OCI-LY3 (cell line): ENCODE data around the gene HOXA11.

Source experiments
- H2AFZ ChIP-seq: fragments of 200-600, 300-600 bp; shearing (Covaris generic); 2 replicates; pipeline ENCODE4 v1.6.0; 2014; ENCODE audit warnings: antibody characterized with exemption, low read depth, low read length
- H3K27ac ChIP-seq: fragments of 200-600, 300-600 bp; sonication (generic); 2 replicates; pipeline ENCODE4 v1.5.1; 2014; ENCODE audit warnings: mild to moderate bottlenecking, low read length, moderate library complexity, mixed read lengths
- H3K27me3 ChIP-seq: fragments of 200-600, 300-600 bp; sonication (generic); 2 replicates; pipeline ENCODE4 v1.6.1; 2014; ENCODE audit warnings: low read depth, low read length, mixed read lengths
- H3K36me3 ChIP-seq: fragments of 200-600, 300-600 bp; sonication (generic); replicated peaks from 2 replicates; pipeline ENCODE3; 2014; ENCODE audit warnings: low read depth, low read length, mixed read lengths
- H3K4me1 ChIP-seq: fragments of 300-600, 200-600 bp; sonication (generic); 2 replicates; pipeline ENCODE4 v1.6.1; 2014; ENCODE audit warnings: low read length, mixed read lengths
- H3K4me2 ChIP-seq: fragments of 200-600, 300-600 bp; sonication (generic); 2 replicates; pipeline ENCODE4 v1.6.1; 2014; ENCODE audit warnings: low read length, mixed read lengths
- H3K4me3 ChIP-seq: fragments of 300-600, 200-600 bp; sonication (generic); 2 replicates; pipeline ENCODE4 v1.5.1; 2014; ENCODE audit warnings: antibody characterized with exemption, mild to moderate bottlenecking, low read length, moderate library complexity
- H3K79me2 ChIP-seq: fragments of 300-600, 200-600 bp; shearing (Covaris generic); 2 replicates; pipeline ENCODE4 v1.6.1; 2014; ENCODE audit warnings: mild to moderate bottlenecking, low read length, mixed read lengths
- H3K9ac ChIP-seq: fragments of 300-600, 200-600 bp; shearing (Covaris generic); 2 replicates; pipeline ENCODE4 v1.6.0; 2014; ENCODE audit warnings: mild to moderate bottlenecking, low read length, moderate library complexity
- H3K9me3 ChIP-seq: fragments of 200-600, 300-600 bp; shearing (Covaris generic); 2 replicates; pipeline ENCODE4 v1.6.1; 2014; ENCODE audit warnings: low read length, mixed read lengths; ENCODE audit not compliant: insufficient read depth
- H4K20me1 ChIP-seq: fragments of 200-600, 300-600 bp; sonication (generic); 2 replicates; pipeline ENCODE4 v1.6.1; 2016; ENCODE audit warnings: low read length, mixed read lengths; ENCODE audit not compliant: insufficient read depth
- EZH2phosphoT487 ChIP-seq: fragments of 200-600 bp; shearing (Covaris generic); IDR thresholded peaks from 2 replicates; pipeline ENCODE4 v1.6.1; 2018; ENCODE audit warnings: antibody characterized with exemption, mixed run types, low read depth
- TF ChIP-seq, protein P1 (sequence below): fragments of 200-600, 300-600 bp; sonication (generic); IDR thresholded peaks from 2 replicates; pipeline ENCODE4 v1.5.1; 2014; ENCODE audit warnings: antibody characterized with exemption, low read length, low read depth

HOXA11 gene

DNA sequence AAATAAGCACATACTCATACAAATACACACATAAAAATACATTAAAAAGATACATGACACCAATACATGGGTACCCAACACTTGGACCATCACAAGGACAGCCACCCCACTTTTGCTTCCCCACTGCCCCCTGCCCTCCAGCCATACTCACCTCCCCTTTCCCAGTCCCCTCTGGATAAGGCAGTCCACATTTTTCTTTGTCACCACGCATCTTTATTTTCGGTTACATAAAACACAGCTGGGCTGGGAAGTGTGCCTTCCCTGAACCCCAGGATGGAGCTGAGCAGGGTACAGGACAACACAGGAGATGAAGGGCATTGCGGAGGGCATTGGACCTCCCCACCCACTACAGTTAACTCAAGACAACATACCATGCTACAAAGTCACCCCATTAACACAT, 31.5 kb downstream of the HOXA11 start:
- TF ChIP-seq EZH2phosphoT487, result no peak
- TF ChIP-seq, protein P1, sequence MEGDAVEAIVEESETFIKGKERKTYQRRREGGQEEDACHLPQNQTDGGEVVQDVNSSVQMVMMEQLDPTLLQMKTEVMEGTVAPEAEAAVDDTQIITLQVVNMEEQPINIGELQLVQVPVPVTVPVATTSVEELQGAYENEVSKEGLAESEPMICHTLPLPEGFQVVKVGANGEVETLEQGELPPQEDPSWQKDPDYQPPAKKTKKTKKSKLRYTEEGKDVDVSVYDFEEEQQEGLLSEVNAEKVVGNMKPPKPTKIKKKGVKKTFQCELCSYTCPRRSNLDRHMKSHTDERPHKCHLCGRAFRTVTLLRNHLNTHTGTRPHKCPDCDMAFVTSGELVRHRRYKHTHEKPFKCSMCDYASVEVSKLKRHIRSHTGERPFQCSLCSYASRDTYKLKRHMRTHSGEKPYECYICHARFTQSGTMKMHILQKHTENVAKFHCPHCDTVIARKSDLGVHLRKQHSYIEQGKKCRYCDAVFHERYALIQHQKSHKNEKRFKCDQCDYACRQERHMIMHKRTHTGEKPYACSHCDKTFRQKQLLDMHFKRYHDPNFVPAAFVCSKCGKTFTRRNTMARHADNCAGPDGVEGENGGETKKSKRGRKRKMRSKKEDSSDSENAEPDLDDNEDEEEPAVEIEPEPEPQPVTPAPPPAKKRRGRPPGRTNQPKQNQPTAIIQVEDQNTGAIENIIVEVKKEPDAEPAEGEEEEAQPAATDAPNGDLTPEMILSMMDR, result no peak
- H3K27me3 ChIP-seq, result no peaks in the 10 kb centered on the region
- H3K4me3 ChIP-seq, result no peak overlapping the region
- no peak overlapping the region for H3K4me2 ChIP-seq
- H3K9ac ChIP-seq, result no peak overlapping the region
- peaks cover 10% of the 10 kb centered on the region; the same call in 1 of the 2 replicates for H3K4me1 ChIP-seq
- H3K36me3 ChIP-seq, result no peaks in the 10 kb centered on the region
- peaks cover 12% of the 10 kb centered on the region for H3K79me2 ChIP-seq
- no peak overlapping the region for H2AFZ ChIP-seq
- H3K27ac ChIP-seq, result no peak overlapping the region
- no peaks in the 10 kb centered on the region for H4K20me1 ChIP-seq
- no peaks in the 10 kb centered on the region for H3K9me3 ChIP-seq

DNA sequence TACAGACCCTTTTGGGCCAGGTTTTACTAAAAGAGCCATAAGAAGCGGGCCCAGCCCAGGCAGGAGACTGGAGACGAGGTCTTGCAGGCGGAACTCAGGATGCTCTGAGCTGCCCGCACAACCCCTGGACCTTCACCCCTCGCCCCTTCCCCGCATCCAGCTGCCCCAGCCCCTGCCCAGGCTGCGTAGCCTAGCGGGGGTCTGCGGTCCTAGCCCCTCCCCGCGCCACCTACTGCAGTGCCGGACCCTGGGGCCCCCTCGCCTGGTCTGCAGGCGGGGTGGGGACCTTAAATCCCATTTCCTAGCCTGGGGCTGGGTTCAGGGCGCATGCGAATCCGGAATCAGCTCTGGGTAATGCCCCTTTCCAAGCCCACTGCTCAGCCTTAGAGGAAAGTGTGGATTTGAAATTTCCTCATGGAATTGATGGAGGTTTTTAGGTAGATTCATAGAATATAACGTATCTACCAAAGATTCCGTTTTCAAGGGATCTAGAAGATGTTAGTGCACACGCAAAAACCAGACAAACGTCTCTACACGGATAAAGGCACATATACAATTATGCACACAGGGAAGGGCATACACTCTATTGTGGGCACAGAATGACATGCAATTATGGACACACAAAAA, 32.1 kb downstream of the HOXA11 start:
- Histone ChIP-seq H3K27ac (no peak overlapping the region), H3K36me3 (no peaks in the 10 kb centered on the region), H4K20me1 (no peaks in the 10 kb centered on the region), H3K4me1 (peaks cover 10% of the 10 kb centered on the region; the same call in 1 of the 2 replicates), H3K79me2 (peaks cover 12% of the 10 kb centered on the region), H3K4me2 (no peak overlapping the region), H3K9ac (no peak overlapping the region), H3K9me3 (no peaks in the 10 kb centered on the region), H2AFZ (no peak overlapping the region), H3K27me3 (no peaks in the 10 kb centered on the region), H3K4me3 (no peak overlapping the region)
- TF ChIP-seq, protein P1, result no peak
- TF ChIP-seq EZH2phosphoT487, result no peak

DNA sequence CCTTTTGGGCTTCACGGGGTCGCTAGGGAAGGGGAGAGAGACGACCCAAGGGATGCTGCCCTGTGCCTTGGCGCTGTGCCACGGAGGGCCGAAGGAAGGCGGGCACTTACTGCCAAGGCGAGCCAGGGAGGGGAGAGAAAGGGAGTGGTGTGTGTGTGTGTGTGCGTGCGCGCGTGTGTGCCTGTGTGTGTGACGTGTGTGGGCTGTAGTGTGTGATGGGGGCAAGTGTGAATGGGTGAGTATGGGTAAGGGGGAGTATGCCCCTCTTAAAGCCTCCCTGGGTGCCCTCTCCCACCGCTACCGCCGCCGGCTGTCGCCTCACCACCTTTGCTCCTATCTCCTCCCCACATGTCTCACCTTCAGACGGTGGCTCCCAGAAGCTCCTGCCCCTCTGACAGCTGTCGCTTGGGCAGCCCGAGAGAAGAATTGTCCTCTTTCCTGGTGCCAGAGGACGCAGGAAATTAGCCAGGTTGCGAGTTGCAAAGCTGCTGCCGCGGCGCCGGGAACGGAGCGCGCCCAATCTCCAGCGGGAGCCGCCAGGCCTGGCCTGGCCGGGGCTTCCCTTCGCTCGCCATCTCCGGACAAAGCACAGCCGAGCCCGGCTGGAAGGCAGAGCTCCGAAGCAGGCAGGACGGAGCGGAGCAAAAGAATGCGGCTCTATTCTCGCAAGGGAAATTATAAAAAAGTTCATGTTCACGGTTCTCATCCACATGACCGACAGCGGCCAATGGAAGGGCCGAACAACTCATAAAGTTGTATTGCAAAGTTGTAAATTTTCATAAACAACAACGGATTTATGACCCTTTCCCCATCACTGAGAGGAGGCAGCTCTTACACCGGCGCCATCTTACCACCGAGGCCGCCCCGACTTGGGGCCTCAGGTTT, 32.9 kb downstream of the HOXA11 start, which contains the start of gene HOXA3:
Gene HOXA3, minus strand, starts transcription at position 653 of the 885 bp plus-strand sequence. CDS start 41,943 bp downstream, outside the sequence.
- peak within 1 kb of the TSS; percentile 68 for H3K9ac ChIP-seq
- no peak for TF ChIP-seq EZH2phosphoT487
- TF ChIP-seq, protein P1, result no peak
- H3K9me3 ChIP-seq, result no peaks in the 10 kb centered on the region
- peaks cover 12% of the 10 kb centered on the region for H3K79me2 ChIP-seq
- H3K27me3 ChIP-seq, result no peaks in the 10 kb centered on the region
- no peaks in the 10 kb centered on the region for H3K36me3 ChIP-seq
- peak within 1 kb of the TSS; percentile 97 for H3K4me2 ChIP-seq
- H3K4me1 ChIP-seq, result peaks cover 10% of the 10 kb centered on the region; the same call in 1 of the 2 replicates
- no peak within 1 kb of the TSS for H3K27ac ChIP-seq
- H3K4me3 ChIP-seq, result peak within 1 kb of the TSS; percentile 83
- H2AFZ ChIP-seq, result peak within 1 kb of the TSS; percentile 89
- no peaks in the 10 kb centered on the region for H4K20me1 ChIP-seq

DNA sequence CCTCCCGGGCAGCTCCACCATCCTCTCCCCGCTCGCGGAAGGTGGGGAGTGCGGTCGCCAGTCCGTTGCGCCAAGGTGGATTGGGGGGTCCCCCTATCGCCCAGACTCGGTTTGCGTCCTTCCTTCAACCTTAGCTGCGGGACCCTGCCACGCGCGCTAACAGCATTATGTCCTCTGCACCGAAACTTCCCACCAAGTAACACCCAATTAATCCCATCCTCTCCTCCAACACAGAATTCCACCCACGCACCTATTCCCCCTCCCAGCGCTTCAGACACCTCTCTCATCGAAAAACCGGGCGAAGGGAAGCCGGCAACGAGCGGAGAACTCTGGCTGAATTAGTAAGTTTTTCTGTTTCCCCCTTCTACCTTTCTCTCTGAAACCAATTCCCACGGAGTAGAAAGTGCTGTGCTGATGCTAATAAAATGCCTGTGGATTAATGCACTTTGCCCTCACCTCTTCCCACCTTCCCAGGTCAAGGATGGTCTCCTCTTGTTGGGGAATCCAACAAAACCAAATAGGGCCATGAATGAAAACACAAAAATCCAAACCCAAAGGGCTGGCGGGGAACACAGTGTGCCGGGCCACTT, 33.6 kb downstream of the HOXA11 start:
- H3K36me3 ChIP-seq, result no peaks in the 10 kb centered on the region
- peak overlapping the region; percentile 83 for H3K4me3 ChIP-seq
- no peaks in the 10 kb centered on the region for H3K9me3 ChIP-seq
- H3K27ac ChIP-seq, result no peak overlapping the region
- peak overlapping the region; percentile 97 for H3K4me2 ChIP-seq
- peaks cover 12% of the 10 kb centered on the region for H3K79me2 ChIP-seq
- H3K9ac ChIP-seq, result peak overlapping the region; percentile 68
- peaks cover 10% of the 10 kb centered on the region; the same call in 1 of the 2 replicates for H3K4me1 ChIP-seq
- TF ChIP-seq, protein P1, result no peak
- no peak for TF ChIP-seq EZH2phosphoT487
- H4K20me1 ChIP-seq, result no peaks in the 10 kb centered on the region
- H2AFZ ChIP-seq, result peak overlapping the region; percentile 89
- no peaks in the 10 kb centered on the region for H3K27me3 ChIP-seq
